HepG2 (cell line): ENCODE results near the gene VTN.

ENCODE experiments used
- HES4 ChIP-seq: sonication (generic); formaldehyde crosslinking; IDR thresholded peaks from 2 replicates; pipeline ENCODE4 v1.9.0; 2021; ENCODE audit warnings: mild to moderate bottlenecking, missing genetic modification reagents, borderline replicate concordance
- PTBP1 ChIP-seq: fragments of 200-400 bp; formaldehyde crosslinking; IDR thresholded peaks from 2 replicates; pipeline ENCODE4 v1.6.1; 2018; ENCODE audit warnings: low read length, low read depth; ENCODE audit not compliant: poor library complexity, severe bottlenecking
- TCF7L2 ChIP-seq: IDR thresholded peaks from 2 replicates; pipeline ENCODE4 v1.6.1; 2011; ENCODE audit warnings: mild to moderate bottlenecking, low read depth, low read length, moderate library complexity
- XRCC5 ChIP-seq: fragments of 200-400 bp; formaldehyde crosslinking; optimal IDR thresholded peaks from 2 replicates; pipeline ENCODE3; 2017; ENCODE audit warnings: mild to moderate bottlenecking, low read length
- ZNF350 ChIP-seq: sonication (generic); formaldehyde crosslinking; IDR thresholded peaks from 2 replicates; pipeline ENCODE4 v1.4.0; 2020; ENCODE audit warnings: mild to moderate bottlenecking, low read depth, missing genetic modification reagents, borderline replicate concordance
- TF ChIP-seq, protein P1 (sequence below): sonication (generic); formaldehyde crosslinking; IDR thresholded peaks from 2 replicates; pipeline ENCODE4 v1.4.0; 2020; ENCODE audit warnings: missing genetic modification reagents

DNA sequence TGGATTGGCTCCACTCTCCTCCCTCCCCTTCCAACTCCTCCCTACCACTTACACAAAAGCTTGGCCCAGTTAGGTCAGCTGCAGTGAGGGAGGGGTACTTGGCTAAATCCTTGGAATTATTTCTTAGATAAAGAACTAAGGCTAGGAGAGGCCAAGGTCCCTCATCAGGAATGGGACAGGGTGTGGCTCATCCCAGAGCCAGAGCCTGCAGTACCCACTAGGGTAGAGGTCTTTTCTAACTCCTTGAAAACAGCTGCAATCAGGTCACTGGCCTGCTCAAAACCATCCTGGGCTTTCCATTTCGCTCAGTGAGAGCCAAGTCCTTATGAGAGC lies 37.8 kb upstream of the VTN start:
- no peak for TF ChIP-seq ZNF350
- TF ChIP-seq HES4 = no peak
- TF ChIP-seq, protein P1, sequence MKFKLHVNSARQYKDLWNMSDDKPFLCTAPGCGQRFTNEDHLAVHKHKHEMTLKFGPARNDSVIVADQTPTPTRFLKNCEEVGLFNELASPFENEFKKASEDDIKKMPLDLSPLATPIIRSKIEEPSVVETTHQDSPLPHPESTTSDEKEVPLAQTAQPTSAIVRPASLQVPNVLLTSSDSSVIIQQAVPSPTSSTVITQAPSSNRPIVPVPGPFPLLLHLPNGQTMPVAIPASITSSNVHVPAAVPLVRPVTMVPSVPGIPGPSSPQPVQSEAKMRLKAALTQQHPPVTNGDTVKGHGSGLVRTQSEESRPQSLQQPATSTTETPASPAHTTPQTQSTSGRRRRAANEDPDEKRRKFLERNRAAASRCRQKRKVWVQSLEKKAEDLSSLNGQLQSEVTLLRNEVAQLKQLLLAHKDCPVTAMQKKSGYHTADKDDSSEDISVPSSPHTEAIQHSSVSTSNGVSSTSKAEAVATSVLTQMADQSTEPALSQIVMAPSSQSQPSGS (CRISPR knock-in tag) = no peak
- no peak for TF ChIP-seq PTBP1
- no peak for TF ChIP-seq TCF7L2
- no peak for TF ChIP-seq XRCC5
